Liver (tissue), 9 donors: ENCODE results near the gene SNX6. TPM values are rescaled to one million over a fixed set of nuclear protein-coding genes. Genes with fewer than 3 reads are reported as not detected.

Source experiments
- DNase-seq: peaks from one replicate; pipeline ENCODE4 v3.0.0-alpha.2; 2017; ENCODE audit warnings: low spot score
- H3K27ac ChIP-seq, 2 donors: one replicate each; pipeline ENCODE4 v1.7.0; 2013; ENCODE audit warnings: inconsistent platforms in 2 of 2, low read length in 2 of 2, control low read depth in 1 of 2, low read depth in 1 of 2, mild to moderate bottlenecking in 1 of 2
- H3K27me3 ChIP-seq, 4 donors: one replicate each; pipeline versions ENCODE4 v1.6.1 to v1.7.0; 2013; ENCODE audit warnings: low read length in 3 of 4, inconsistent platforms in 1 of 4, mild to moderate bottlenecking in 1 of 4, moderate library complexity in 1 of 4; ENCODE audit not compliant: control insufficient read depth in 4 of 4, insufficient read depth in 4 of 4
- H3K36me3 ChIP-seq, 4 donors: one replicate each; pipeline versions ENCODE4 v1.6.1 to v1.7.0; 2013; ENCODE audit warnings: low read length in 3 of 4, mild to moderate bottlenecking in 3 of 4, low read depth in 1 of 4, moderate library complexity in 1 of 4; ENCODE audit not compliant: control insufficient read depth in 4 of 4, insufficient read depth in 3 of 4
- H3K4me1 ChIP-seq, 4 donors: one replicate each; pipeline versions ENCODE4 v1.6.1 to v1.7.0; 2013; ENCODE audit warnings: low read length in 3 of 4, mild to moderate bottlenecking in 3 of 4, moderate library complexity in 1 of 4; ENCODE audit not compliant: control insufficient read depth in 4 of 4, insufficient read depth in 4 of 4
- H3K4me3 ChIP-seq, 3 donors: one replicate each; pipeline versions ENCODE4 v1.6.1 to v1.7.0; 2013; ENCODE audit warnings: low read length in 3 of 3, control low read depth in 1 of 3, low read depth in 1 of 3, mild to moderate bottlenecking in 1 of 3
- H3K9ac ChIP-seq, 2 donors: one replicate each; pipeline ENCODE4 v1.7.0; 2013; ENCODE audit warnings: low read length in 2 of 2, mild to moderate bottlenecking in 2 of 2, moderate library complexity in 2 of 2, control low read depth in 1 of 2, low read depth in 1 of 2
- H3K9me3 ChIP-seq, 4 donors: one replicate each; pipeline versions ENCODE4 v1.6.1 to v1.7.0; 2013; ENCODE audit warnings: low read length in 3 of 4; ENCODE audit not compliant: control insufficient read depth in 4 of 4
- ATF3 ChIP-seq: IDR thresholded peaks from 2 replicates; pipeline ENCODE4 v1.6.1; 2016; ENCODE audit warnings: antibody characterized with exemption
- EGR1 ChIP-seq, 2 donors: IDR thresholded peaks; 2 replicates each; pipeline ENCODE4 v1.6.1; 2016 to 2018; ENCODE audit warnings: antibody characterized with exemption in 2 of 2, low read depth in 2 of 2
- FOXA1 ChIP-seq: IDR thresholded peaks from 2 replicates; pipeline ENCODE4 v1.6.1; 2016; ENCODE audit warnings: antibody characterized with exemption
- FOXA2 ChIP-seq: IDR thresholded peaks from 2 replicates; pipeline ENCODE4 v1.6.1; 2016; ENCODE audit warnings: antibody characterized with exemption
- GABPA ChIP-seq, 2 donors: IDR thresholded peaks in 1 of 2; conservative IDR thresholded peaks in 1 of 2; 2 replicates each; pipeline ENCODE4 v1.6.1; 2016; ENCODE audit warnings: antibody characterized with exemption in 2 of 2, mild to moderate bottlenecking in 1 of 2, moderate library complexity in 1 of 2
- HNF4A ChIP-seq, 2 donors: conservative IDR thresholded peaks; 2 replicates each; pipeline ENCODE4 v1.6.1; 2016; ENCODE audit warnings: antibody characterized with exemption in 2 of 2, mild to moderate bottlenecking in 2 of 2
- HNF4G ChIP-seq: IDR thresholded peaks from 2 replicates; pipeline ENCODE4 v1.6.1; 2016; ENCODE audit warnings: antibody characterized with exemption
- JUND ChIP-seq, 2 donors: IDR thresholded peaks; 2 replicates each; pipeline ENCODE4 v1.6.1; 2016; ENCODE audit warnings: antibody characterized with exemption in 2 of 2
- MAX ChIP-seq: IDR thresholded peaks from 2 replicates; pipeline ENCODE4 v1.6.1; 2016; ENCODE audit warnings: antibody characterized with exemption
- NR2F2 ChIP-seq: IDR thresholded peaks from 2 replicates; pipeline ENCODE4 v1.6.1; 2016; ENCODE audit warnings: antibody characterized with exemption
- RAD21 ChIP-seq, 2 donors: IDR thresholded peaks; 2 replicates each; pipeline ENCODE4 v1.6.1; 2016; ENCODE audit warnings: antibody characterized with exemption in 2 of 2, mild to moderate bottlenecking in 2 of 2
- RXRA ChIP-seq, 2 donors: IDR thresholded peaks; 2 replicates each; pipeline ENCODE4 v1.6.1; 2017 to 2018; ENCODE audit warnings: antibody characterized with exemption in 2 of 2, mild to moderate bottlenecking in 1 of 2
- SP1 ChIP-seq: IDR thresholded peaks from 2 replicates; pipeline ENCODE4 v1.6.1; 2018; ENCODE audit warnings: antibody characterized with exemption, mild to moderate bottlenecking
- YY1 ChIP-seq: IDR thresholded peaks from 2 replicates; pipeline ENCODE4 v1.6.1; 2016; ENCODE audit warnings: antibody characterized with exemption, mild to moderate bottlenecking
- WGBS: extraction: QIAGEN DNeasy Blood & Tissue Kit; methylation state at CpG from one replicate; pipeline ENCODE4 v1.1.7; 2013; 5-methylcytosine and 5-hydroxymethylcytosine counted together
- polyA plus RNA-seq, 2 donors: library from polyadenylated mRNA; stranded (reverse) in 1 of 2; unstranded in 1 of 2; fragments of 200-250 nt in 1 of 2; fragments of >200 nt in 1 of 2; fragmentation: Nextera tagmentation in 1 of 2; extraction: Ambion mirVana in 1 of 2; gene quantifications; one replicate each; pipeline versions ENCODE4 v1.2.1 to v1.2.3, GENCODE V29; 2013 to 2015
- total RNA-seq, 2 donors: library from RNA; depleted of rRNA; stranded (reverse); fragments of >200 nt; gene quantifications; one replicate each; pipeline ENCODE4 v1.2.3, GENCODE V29; 2014
- TF ChIP-seq, protein P1 (sequence below): fragments of 150-350 bp; IDR thresholded peaks from 2 replicates; pipeline ENCODE4 v1.5.1; 2017; ENCODE audit warnings: improper control_type of control experiment, low read depth, low read length; ENCODE audit not compliant: missing input control
- TF ChIP-seq, protein P2 (sequence below): IDR thresholded peaks from 2 replicates; pipeline ENCODE4 v1.6.1; 2016; ENCODE audit warnings: antibody characterized with exemption, mild to moderate bottlenecking
- TF ChIP-seq, protein P3 (sequence below): IDR thresholded peaks from 2 replicates; pipeline ENCODE4 v1.6.1; 2016; ENCODE audit warnings: antibody characterized with exemption
- donor health status: healthy.
- donor health status: healthy.
- donor health status: healthy.
- donor health status: healthy.
- donor health status: healthy.

The SNX6 gene
- total and polyA plus RNA-seq, 4 donors: 23.5 to 62.2 (median 42.0) TPM

GRCh38 chr14:34620115-34620514 lies 9.8 kb downstream of the SNX6 start:
- WGBS: 95% methylated on average over 2 of the region's 2 CpGs
- no peaks in the 10 kb centered on the region for H3K27me3 ChIP-seq
- TF ChIP-seq JUND (IDR thresholded peaks at IDR 0.05) (no peak), SP1 (no peak), FOXA1 (no peak), NR2F2 (no peak), RXRA (IDR thresholded peaks at IDR 0.05) (no peak), GABPA (IDR thresholded peaks at IDR 0.05 in 1 of 2, conservative IDR thresholded peaks at IDR 0.05 in 1 of 2) (no peak), FOXA2 (no peak), YY1 (no peak), HNF4A (conservative IDR thresholded peaks at IDR 0.05) (no peak), ATF3 (no peak), RAD21 (IDR thresholded peaks at IDR 0.05) (no peak), EGR1 (IDR thresholded peaks at IDR 0.05; ENCODE audit: low read depth in 2 of 2) (no peak), MAX (no peak), HNF4G (no peak)
- TF ChIP-seq, protein P1, sequence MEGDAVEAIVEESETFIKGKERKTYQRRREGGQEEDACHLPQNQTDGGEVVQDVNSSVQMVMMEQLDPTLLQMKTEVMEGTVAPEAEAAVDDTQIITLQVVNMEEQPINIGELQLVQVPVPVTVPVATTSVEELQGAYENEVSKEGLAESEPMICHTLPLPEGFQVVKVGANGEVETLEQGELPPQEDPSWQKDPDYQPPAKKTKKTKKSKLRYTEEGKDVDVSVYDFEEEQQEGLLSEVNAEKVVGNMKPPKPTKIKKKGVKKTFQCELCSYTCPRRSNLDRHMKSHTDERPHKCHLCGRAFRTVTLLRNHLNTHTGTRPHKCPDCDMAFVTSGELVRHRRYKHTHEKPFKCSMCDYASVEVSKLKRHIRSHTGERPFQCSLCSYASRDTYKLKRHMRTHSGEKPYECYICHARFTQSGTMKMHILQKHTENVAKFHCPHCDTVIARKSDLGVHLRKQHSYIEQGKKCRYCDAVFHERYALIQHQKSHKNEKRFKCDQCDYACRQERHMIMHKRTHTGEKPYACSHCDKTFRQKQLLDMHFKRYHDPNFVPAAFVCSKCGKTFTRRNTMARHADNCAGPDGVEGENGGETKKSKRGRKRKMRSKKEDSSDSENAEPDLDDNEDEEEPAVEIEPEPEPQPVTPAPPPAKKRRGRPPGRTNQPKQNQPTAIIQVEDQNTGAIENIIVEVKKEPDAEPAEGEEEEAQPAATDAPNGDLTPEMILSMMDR: no peak
- TF ChIP-seq, protein P2, sequence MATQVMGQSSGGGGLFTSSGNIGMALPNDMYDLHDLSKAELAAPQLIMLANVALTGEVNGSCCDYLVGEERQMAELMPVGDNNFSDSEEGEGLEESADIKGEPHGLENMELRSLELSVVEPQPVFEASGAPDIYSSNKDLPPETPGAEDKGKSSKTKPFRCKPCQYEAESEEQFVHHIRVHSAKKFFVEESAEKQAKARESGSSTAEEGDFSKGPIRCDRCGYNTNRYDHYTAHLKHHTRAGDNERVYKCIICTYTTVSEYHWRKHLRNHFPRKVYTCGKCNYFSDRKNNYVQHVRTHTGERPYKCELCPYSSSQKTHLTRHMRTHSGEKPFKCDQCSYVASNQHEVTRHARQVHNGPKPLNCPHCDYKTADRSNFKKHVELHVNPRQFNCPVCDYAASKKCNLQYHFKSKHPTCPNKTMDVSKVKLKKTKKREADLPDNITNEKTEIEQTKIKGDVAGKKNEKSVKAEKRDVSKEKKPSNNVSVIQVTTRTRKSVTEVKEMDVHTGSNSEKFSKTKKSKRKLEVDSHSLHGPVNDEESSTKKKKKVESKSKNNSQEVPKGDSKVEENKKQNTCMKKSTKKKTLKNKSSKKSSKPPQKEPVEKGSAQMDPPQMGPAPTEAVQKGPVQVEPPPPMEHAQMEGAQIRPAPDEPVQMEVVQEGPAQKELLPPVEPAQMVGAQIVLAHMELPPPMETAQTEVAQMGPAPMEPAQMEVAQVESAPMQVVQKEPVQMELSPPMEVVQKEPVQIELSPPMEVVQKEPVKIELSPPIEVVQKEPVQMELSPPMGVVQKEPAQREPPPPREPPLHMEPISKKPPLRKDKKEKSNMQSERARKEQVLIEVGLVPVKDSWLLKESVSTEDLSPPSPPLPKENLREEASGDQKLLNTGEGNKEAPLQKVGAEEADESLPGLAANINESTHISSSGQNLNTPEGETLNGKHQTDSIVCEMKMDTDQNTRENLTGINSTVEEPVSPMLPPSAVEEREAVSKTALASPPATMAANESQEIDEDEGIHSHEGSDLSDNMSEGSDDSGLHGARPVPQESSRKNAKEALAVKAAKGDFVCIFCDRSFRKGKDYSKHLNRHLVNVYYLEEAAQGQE: no peak
- TF ChIP-seq, protein P3, sequence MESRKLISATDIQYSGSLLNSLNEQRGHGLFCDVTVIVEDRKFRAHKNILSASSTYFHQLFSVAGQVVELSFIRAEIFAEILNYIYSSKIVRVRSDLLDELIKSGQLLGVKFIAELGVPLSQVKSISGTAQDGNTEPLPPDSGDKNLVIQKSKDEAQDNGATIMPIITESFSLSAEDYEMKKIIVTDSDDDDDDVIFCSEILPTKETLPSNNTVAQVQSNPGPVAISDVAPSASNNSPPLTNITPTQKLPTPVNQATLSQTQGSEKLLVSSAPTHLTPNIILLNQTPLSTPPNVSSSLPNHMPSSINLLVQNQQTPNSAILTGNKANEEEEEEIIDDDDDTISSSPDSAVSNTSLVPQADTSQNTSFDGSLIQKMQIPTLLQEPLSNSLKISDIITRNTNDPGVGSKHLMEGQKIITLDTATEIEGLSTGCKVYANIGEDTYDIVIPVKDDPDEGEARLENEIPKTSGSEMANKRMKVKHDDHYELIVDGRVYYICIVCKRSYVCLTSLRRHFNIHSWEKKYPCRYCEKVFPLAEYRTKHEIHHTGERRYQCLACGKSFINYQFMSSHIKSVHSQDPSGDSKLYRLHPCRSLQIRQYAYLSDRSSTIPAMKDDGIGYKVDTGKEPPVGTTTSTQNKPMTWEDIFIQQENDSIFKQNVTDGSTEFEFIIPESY: no peak
- H3K9ac ChIP-seq: no peak overlapping the region
- no peaks in the 10 kb centered on the region for H3K9me3 ChIP-seq
- peaks cover 2 to 13% (median 3%) of the 10 kb centered on the region in 4 donors for H3K36me3 ChIP-seq
- no peak overlapping the region for H3K4me3 ChIP-seq
- peaks cover 0 to 4% (median 0%) of the 10 kb centered on the region in 4 donors for H3K4me1 ChIP-seq
- H3K27ac ChIP-seq: no peak overlapping the region
- DNase-seq: no peak

GRCh38 chr14:34619471-34619870 lies 10.5 kb downstream of the SNX6 start:
- Histone ChIP-seq H3K27me3 (no peaks in the 10 kb centered on the region), H3K4me3 (no peak overlapping the region), H3K9me3 (no peaks in the 10 kb centered on the region), H3K4me1 (peaks cover 0 to 4% (median 0%) of the 10 kb centered on the region in 4 donors), H3K36me3 (peaks cover 2 to 13% (median 3%) of the 10 kb centered on the region in 4 donors), H3K27ac (no peak overlapping the region), H3K9ac (no peak overlapping the region)
- no peak for TF ChIP-seq NR2F2
- TF ChIP-seq ATF3: no peak
- TF ChIP-seq GABPA (IDR thresholded peaks at IDR 0.05 in 1 of 2, conservative IDR thresholded peaks at IDR 0.05 in 1 of 2): no peak
- TF ChIP-seq EGR1 (IDR thresholded peaks at IDR 0.05; ENCODE audit: low read depth in 2 of 2): no peak
- TF ChIP-seq JUND (IDR thresholded peaks at IDR 0.05): no peak
- no peak for TF ChIP-seq HNF4G
- TF ChIP-seq MAX: no peak
- 78% methylated on average over 3 of the region's 3 CpGs for WGBS
- DNase-seq: no peak
